WERI-Rb-1 (cell line): ENCODE measurements around the gene LNP1.

Experiments
- DNase-seq: peaks from one replicate; pipeline ENCODE4 v3.0.0-alpha.2; 2020
- H3K27ac ChIP-seq: fragments of 250-450 bp; sonication (Bioruptor Pico); 2 replicates; pipeline ENCODE4 v1.5.1; 2020; ENCODE audit warnings: mild to moderate bottlenecking, moderate library complexity
- H3K27me3 ChIP-seq: fragments of 250-450 bp; sonication (Bioruptor Pico); 2 replicates; pipeline ENCODE4 v1.5.1; 2021; ENCODE audit warnings: mild to moderate bottlenecking, low read depth, moderate library complexity; ENCODE audit not compliant: insufficient read depth, severe bottlenecking
- H3K36me3 ChIP-seq: fragments of 250-450 bp; sonication (Bioruptor Pico); 2 replicates; pipeline ENCODE4 v1.5.1; 2020; ENCODE audit warnings: mild to moderate bottlenecking, moderate library complexity
- H3K4me3 ChIP-seq: 2 replicates; pipeline ENCODE4 v1.5.1; 2011; ENCODE audit warnings: low read depth, mild to moderate bottlenecking, control low read depth, low read length
- H3K9me3 ChIP-seq: fragments of 250-450 bp; sonication (Bioruptor Pico); 2 replicates; pipeline ENCODE4 v1.5.1; 2021; ENCODE audit warnings: mild to moderate bottlenecking, moderate library complexity; ENCODE audit not compliant: severe bottlenecking
- CTCF ChIP-seq: IDR thresholded peaks from 2 replicates; pipeline ENCODE4 v1.5.1; 2011; ENCODE audit warnings: low read depth, mild to moderate bottlenecking, control low read depth, inconsistent platforms, low read length

Gene LNP1

GRCh38 chr3:100454677-100455076 lies 53.3 kb downstream of the LNP1 start:
- TF ChIP-seq CTCF: no peak
- no peaks in the 10 kb centered on the region for H3K36me3 ChIP-seq
- no peaks in the 10 kb centered on the region for H3K9me3 ChIP-seq
- no peak overlapping the region for H3K27ac ChIP-seq
- H3K4me3 ChIP-seq: no peak overlapping the region
- no peak for DNase-seq
- H3K27me3 ChIP-seq: no peaks in the 10 kb centered on the region

DNA sequence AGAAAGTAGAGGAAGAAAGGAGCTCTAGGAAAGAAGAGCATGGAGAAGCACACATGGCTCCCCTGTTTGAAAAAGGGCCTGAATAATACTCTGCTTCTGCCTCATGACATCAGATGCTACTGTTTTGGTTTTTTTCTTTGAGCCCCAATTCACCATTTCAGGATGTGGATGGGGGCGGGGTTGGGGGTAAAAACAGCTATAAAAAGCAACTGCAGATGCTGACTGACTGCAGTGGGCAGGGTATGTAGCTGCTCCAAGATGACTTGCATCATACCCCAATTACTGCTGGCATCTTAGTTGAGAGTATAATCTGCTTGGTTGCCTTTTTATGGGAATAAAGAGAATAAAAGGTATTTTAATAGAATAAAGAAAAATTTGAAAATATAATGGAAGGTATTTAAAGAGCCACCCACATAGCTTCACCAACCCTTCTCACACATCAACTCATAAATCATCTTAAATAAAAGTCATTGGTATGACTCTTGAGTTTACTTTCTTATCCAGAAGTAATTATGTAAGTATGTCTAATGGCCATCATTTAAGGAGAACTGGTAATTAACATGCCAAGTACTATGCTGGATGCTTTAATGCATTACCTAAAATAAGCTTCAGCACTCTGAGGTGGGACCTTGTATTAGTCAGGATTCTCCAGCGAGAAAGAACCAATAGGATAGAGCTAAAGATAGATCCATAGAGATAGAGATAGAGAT lies 54.7 kb downstream of the LNP1 start:
- no peaks in the 10 kb centered on the region for H3K36me3 ChIP-seq
- no peaks in the 10 kb centered on the region for H3K27me3 ChIP-seq
- no peaks in the 10 kb centered on the region for H3K9me3 ChIP-seq
- H3K4me3 ChIP-seq: no peak overlapping the region
- H3K27ac ChIP-seq: no peak overlapping the region
- no peak for TF ChIP-seq CTCF
- DNase-seq: no peak

GRCh38 chr3:100456745-100457144 lies 55.4 kb downstream of the LNP1 start:
- TF ChIP-seq CTCF: no peak
- H3K4me3 ChIP-seq: no peak overlapping the region
- H3K9me3 ChIP-seq: no peaks in the 10 kb centered on the region
- H3K36me3 ChIP-seq: no peaks in the 10 kb centered on the region
- H3K27me3 ChIP-seq: no peaks in the 10 kb centered on the region
- H3K27ac ChIP-seq: no peak overlapping the region
- DNase-seq: no peak

DNA sequence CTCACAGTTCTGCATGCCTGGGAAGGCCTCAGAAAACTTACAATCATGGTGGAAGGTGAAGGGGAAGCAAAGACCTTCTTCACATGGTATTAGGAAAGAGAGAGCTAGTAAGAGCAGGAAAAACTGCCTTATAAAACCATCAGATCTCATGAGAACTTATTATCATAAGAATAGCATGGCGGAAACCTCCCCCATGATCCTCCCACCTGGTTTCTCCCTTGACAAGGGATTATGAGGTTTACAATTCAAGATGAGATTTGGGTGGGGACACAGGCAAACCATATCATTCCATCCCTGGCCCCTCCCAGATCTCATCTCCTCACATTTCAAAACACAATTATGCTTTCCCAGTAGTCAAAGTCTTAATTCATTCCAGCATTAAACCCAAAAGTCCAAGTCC lies 56.5 kb downstream of the LNP1 start:
- TF ChIP-seq CTCF: no peak
- no peaks in the 10 kb centered on the region for H3K27me3 ChIP-seq
- H3K4me3 ChIP-seq: no peak overlapping the region
- no peak for DNase-seq
- no peaks in the 10 kb centered on the region for H3K9me3 ChIP-seq
- H3K36me3 ChIP-seq: no peaks in the 10 kb centered on the region
- no peak overlapping the region for H3K27ac ChIP-seq

- DNase-seq: no peak
- Histone ChIP-seq H3K4me3 (no peak overlapping the region), H3K9me3 (no peaks in the 10 kb centered on the region), H3K36me3 (no peaks in the 10 kb centered on the region), H3K27me3 (no peaks in the 10 kb centered on the region), H3K27ac (no peak overlapping the region)
- TF ChIP-seq CTCF: no peak
These were observed 57.5 kb downstream of the LNP1 start for GRCh38 chr3:100458814-100459213.

GRCh38 chr3:100463002-100463401 lies 61.7 kb downstream of the LNP1 start:
- no peak overlapping the region for H3K4me3 ChIP-seq
- peak; percentile 21 for DNase-seq
- H3K27me3 ChIP-seq: no peaks in the 10 kb centered on the region

More at GRCh38 chr3:100463002-100463401, 61.7 kb downstream of the LNP1 start:
- H3K36me3 ChIP-seq: no peaks in the 10 kb centered on the region
- H3K9me3 ChIP-seq: peaks cover under 1% of the 10 kb centered on the region
- TF ChIP-seq CTCF: peak; percentile 70
- no peak overlapping the region for H3K27ac ChIP-seq
